GM13977 (cell line): ENCODE measurements around the gene DYRK2.

Experiments used
- DNase-seq: peaks from one replicate; pipeline ENCODE4 v3.0.0; 2012; ENCODE audit warnings: low spot score
- CTCF ChIP-seq: IDR thresholded peaks from 2 replicates; pipeline ENCODE4 v1.5.1; 2012; ENCODE audit warnings: mild to moderate bottlenecking, control low read depth; ENCODE audit not compliant: insufficient read depth; ENCODE audit errors: extremely low read depth, missing control alignments
- in situ Hi-C: fragments of 300-500 bp; cut with MboI; formaldehyde crosslinking; loops from one replicate; pipeline ENCODE4 v1.12.0; 2022; ENCODE audit warnings: low sequenced_read_pairs, low pct_unique_long_range_greater_than_20kb, mixed read lengths, inconsistent platforms; ENCODE audit not compliant: unreplicated experiment

Gene DYRK2

GRCh38 chr12:67647799-67648520, 585 bp upstream of the DYRK2 start:
- TF ChIP-seq CTCF: peak; percentile 13
- in situ Hi-C loops: no loop called here
- peak; percentile 62 for DNase-seq

GRCh38 chr12:67649261-67649569, 670 bp downstream of the DYRK2 start:
- TF ChIP-seq CTCF: no peak
- DNase-seq: peak; percentile 72
- in situ Hi-C loops: no loop called here

- DNase-seq: peak; percentile 69
- in situ Hi-C loops: loop anchor here (10.0 kb wide), 1 partner anchor 285 kb away; no protein-coding TSS in a partner anchor
- no peak for TF ChIP-seq CTCF
Measured at GRCh38 chr12:67649570-67650387, 1.2 kb downstream of the DYRK2 start.

GRCh38 chr12:67650388-67651131, 2.0 kb downstream of the DYRK2 start:
- in situ Hi-C loops: loop anchor here (10.0 kb wide), 1 partner anchor 284 kb away; no protein-coding TSS in a partner anchor
- no peak for TF ChIP-seq CTCF
- DNase-seq: peak; percentile 46

- peak; percentile 24 for TF ChIP-seq CTCF
- in situ Hi-C loops: loop anchor here (10.0 kb wide), 1 partner anchor 284 kb away; no protein-coding TSS in a partner anchor
- DNase-seq: peak; percentile 50
Measured at GRCh38 chr12:67651132-67651695, 2.7 kb downstream of the DYRK2 start.

- no peak for DNase-seq
- TF ChIP-seq CTCF: no peak
- in situ Hi-C loops: loop anchor here (10.0 kb wide), 1 partner anchor 279 kb away; no protein-coding TSS in a partner anchor
Measured at GRCh38 chr12:67655829-67656228, 7.3 kb downstream of the DYRK2 start.
